GM23338 (cell line): ENCODE data around the gene ERP44.

ENCODE experiments used
- CTCF ChIP-seq, 2 experiments: fragments of 200-600 bp in 1 of 2; sonication (generic) in 1 of 2; conservative IDR thresholded peaks; 2 replicates each; pipeline versions ENCODE4 v1.5.1 to v1.6.1; 2016 to 2017; ENCODE audit warnings: antibody characterized with exemption in 2 of 2, low read depth in 2 of 2, mild to moderate bottlenecking in 2 of 2, moderate library complexity in 1 of 2
- EZH2 ChIP-seq: fragments of 200-600 bp; sonication (generic); IDR thresholded peaks from one replicate; pipeline ENCODE4 v1.8.0; 2017; ENCODE audit warnings: antibody characterized with exemption, mild to moderate bottlenecking, low read depth; ENCODE audit not compliant: unreplicated experiment
- EZH2phosphoT487 ChIP-seq: fragments of 200-600 bp; sonication (generic); IDR thresholded peaks from one replicate; pipeline ENCODE4 v1.8.1; 2018; ENCODE audit warnings: antibody characterized with exemption; ENCODE audit not compliant: unreplicated experiment
- POLR2AphosphoS5 ChIP-seq: IDR thresholded peaks from 2 replicates; pipeline ENCODE4 v1.6.1; 2016; ENCODE audit warnings: antibody characterized with exemption, low read depth
- REST ChIP-seq: IDR thresholded peaks from one replicate; pipeline ENCODE4 v1.6.1; 2018; ENCODE audit warnings: antibody characterized with exemption; ENCODE audit not compliant: unreplicated experiment
- STAT1 ChIP-seq: IDR thresholded peaks from one replicate; pipeline ENCODE4 v1.6.1; 2016; ENCODE audit warnings: antibody characterized with exemption; ENCODE audit not compliant: unreplicated experiment

- TF ChIP-seq STAT1 (no peak), CTCF (conservative IDR thresholded peaks at IDR 0.05; ENCODE audit: low read depth in 2 of 2) (no peak), EZH2phosphoT487 (no peak), EZH2 (no peak), REST (no peak), POLR2AphosphoS5 (no peak)
Observed at GRCh38 chr9:100056561-100056960, 42.2 kb downstream of the ERP44 start.
